SK-N-SH treated with all-trans-retinoic acid at 6 μM for 48 hours (cell line): Measurements from ENCODE around the gene RGS6.

ENCODE experiments used
- ARNTL ChIP-seq: fragments of 450-650 bp; formaldehyde crosslinking; IDR thresholded peaks from 2 replicates; pipeline ENCODE4 v1.5.0; 2020; ENCODE audit warnings: low read depth, mild to moderate bottlenecking, moderate library complexity, borderline replicate concordance
- ISL1 ChIP-seq: fragments of 250-450 bp; sonication (Bioruptor Pico); IDR thresholded peaks from 2 replicates; pipeline ENCODE4 v2.1.2; 2022; ENCODE audit warnings: mild to moderate bottlenecking, moderate library complexity
- PPARA ChIP-seq: fragments of 250-450 bp; sonication (Bioruptor Pico); IDR thresholded peaks from 2 replicates; pipeline ENCODE4 v1.5.0; 2020; ENCODE audit warnings: mild to moderate bottlenecking, borderline replicate concordance
- TCF4 ChIP-seq: fragments of 250-450 bp; sonication (Bioruptor Pico); IDR thresholded peaks from 2 replicates; pipeline ENCODE4 v1.8.0; 2021; ENCODE audit warnings: mild to moderate bottlenecking, moderate library complexity, borderline replicate concordance
- TOX ChIP-seq: fragments of 250-450 bp; sonication (Bioruptor Pico); IDR thresholded peaks from 2 replicates; pipeline ENCODE4 v1.8.0; 2021; ENCODE audit warnings: mild to moderate bottlenecking, moderate library complexity, borderline replicate concordance
- ZC3H10 ChIP-seq: fragments of 250-450 bp; sonication (Bioruptor Pico); IDR thresholded peaks from 2 replicates; pipeline ENCODE4 v1.5.1; 2021; ENCODE audit warnings: mild to moderate bottlenecking, moderate library complexity
- ZFP30 ChIP-seq: fragments of 450-650 bp; formaldehyde crosslinking; IDR thresholded peaks from 2 replicates; pipeline ENCODE4 v1.5.0; 2022; ENCODE audit warnings: mild to moderate bottlenecking, moderate library complexity
- ZNF565 ChIP-seq: fragments of 450-650 bp; formaldehyde crosslinking; conservative IDR thresholded peaks from 2 replicates; pipeline ENCODE4 v1.5.0; 2020; ENCODE audit warnings: low read depth, mild to moderate bottlenecking, moderate library complexity
- ZNF70 ChIP-seq: fragments of 450-650 bp; formaldehyde crosslinking; IDR thresholded peaks from 2 replicates; pipeline ENCODE4 v1.5.0; 2020; ENCODE audit warnings: mild to moderate bottlenecking, moderate library complexity
- ZNF8 ChIP-seq: fragments of 450-650 bp; formaldehyde crosslinking; IDR thresholded peaks from 2 replicates; pipeline ENCODE4 v1.5.0; 2020; ENCODE audit warnings: mild to moderate bottlenecking, moderate library complexity
- TF ChIP-seq, protein P1 (sequence below): fragments of 250-450 bp; sonication (Bioruptor Pico); IDR thresholded peaks from 2 replicates; pipeline ENCODE4 v1.5.1; 2020; ENCODE audit warnings: low read depth, mild to moderate bottlenecking, moderate library complexity
- TF ChIP-seq, protein P2 (sequence below): fragments of 250-450 bp; sonication (Bioruptor Pico); IDR thresholded peaks from 2 replicates; pipeline ENCODE4 v1.8.0; 2020; ENCODE audit warnings: mild to moderate bottlenecking, moderate library complexity, borderline replicate concordance
- TF ChIP-seq, protein P3 (sequence below): fragments of 250-450 bp; sonication (Bioruptor Pico); IDR thresholded peaks from 2 replicates; pipeline ENCODE4 v1.5.1; 2021; ENCODE audit warnings: mild to moderate bottlenecking, moderate library complexity
- TF ChIP-seq, protein P4 (sequence below): fragments of 250-450 bp; sonication (Bioruptor Pico); IDR thresholded peaks from 2 replicates; pipeline ENCODE4 v1.5.0; 2020; ENCODE audit warnings: mild to moderate bottlenecking, moderate library complexity

DNA sequence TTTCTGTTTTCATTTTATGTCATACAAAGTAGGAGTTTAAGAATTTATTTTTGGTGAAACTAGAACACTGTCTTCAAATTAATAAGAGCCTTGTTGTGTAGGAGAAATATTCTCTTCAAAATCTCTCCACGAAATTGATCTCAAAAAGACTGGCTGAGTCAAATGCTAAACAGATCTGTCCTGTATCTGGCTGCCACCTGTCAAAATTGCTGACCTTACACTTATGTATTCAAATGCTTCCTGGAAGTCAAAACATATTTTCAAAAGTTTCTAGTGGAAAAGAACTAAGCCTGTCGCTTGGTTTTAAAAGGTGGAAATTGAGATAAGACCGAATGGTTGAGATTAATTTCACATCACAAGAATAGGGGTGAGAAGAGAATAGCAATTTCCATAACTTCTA, 121.4 kb downstream of the RGS6 start:
- TF ChIP-seq, protein P1, sequence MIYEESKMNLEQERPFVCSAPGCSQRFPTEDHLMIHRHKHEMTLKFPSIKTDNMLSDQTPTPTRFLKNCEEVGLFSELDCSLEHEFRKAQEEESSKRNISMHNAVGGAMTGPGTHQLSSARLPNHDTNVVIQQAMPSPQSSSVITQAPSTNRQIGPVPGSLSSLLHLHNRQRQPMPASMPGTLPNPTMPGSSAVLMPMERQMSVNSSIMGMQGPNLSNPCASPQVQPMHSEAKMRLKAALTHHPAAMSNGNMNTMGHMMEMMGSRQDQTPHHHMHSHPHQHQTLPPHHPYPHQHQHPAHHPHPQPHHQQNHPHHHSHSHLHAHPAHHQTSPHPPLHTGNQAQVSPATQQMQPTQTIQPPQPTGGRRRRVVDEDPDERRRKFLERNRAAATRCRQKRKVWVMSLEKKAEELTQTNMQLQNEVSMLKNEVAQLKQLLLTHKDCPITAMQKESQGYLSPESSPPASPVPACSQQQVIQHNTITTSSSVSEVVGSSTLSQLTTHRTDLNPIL = no peak
- TF ChIP-seq ARNTL (CRISPR knock-in tag) (no peak), PPARA (CRISPR knock-in tag) (no peak), ZC3H10 (CRISPR knock-in tag) (no peak), ZNF70 (CRISPR knock-in tag) (no peak), TOX (CRISPR knock-in tag) (no peak), ISL1 (CRISPR knock-in tag) (no peak), TCF4 (no peak), ZNF565 (CRISPR knock-in tag) (no peak), ZNF8 (CRISPR knock-in tag) (no peak), ZFP30 (CRISPR knock-in tag) (no peak)
- TF ChIP-seq, protein P2, sequence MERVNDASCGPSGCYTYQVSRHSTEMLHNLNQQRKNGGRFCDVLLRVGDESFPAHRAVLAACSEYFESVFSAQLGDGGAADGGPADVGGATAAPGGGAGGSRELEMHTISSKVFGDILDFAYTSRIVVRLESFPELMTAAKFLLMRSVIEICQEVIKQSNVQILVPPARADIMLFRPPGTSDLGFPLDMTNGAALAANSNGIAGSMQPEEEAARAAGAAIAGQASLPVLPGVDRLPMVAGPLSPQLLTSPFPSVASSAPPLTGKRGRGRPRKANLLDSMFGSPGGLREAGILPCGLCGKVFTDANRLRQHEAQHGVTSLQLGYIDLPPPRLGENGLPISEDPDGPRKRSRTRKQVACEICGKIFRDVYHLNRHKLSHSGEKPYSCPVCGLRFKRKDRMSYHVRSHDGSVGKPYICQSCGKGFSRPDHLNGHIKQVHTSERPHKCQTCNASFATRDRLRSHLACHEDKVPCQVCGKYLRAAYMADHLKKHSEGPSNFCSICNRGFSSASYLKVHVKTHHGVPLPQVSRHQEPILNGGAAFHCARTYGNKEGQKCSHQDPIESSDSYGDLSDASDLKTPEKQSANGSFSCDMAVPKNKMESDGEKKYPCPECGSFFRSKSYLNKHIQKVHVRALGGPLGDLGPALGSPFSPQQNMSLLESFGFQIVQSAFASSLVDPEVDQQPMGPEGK (CRISPR knock-in tag) = no peak
- TF ChIP-seq, protein P3, sequence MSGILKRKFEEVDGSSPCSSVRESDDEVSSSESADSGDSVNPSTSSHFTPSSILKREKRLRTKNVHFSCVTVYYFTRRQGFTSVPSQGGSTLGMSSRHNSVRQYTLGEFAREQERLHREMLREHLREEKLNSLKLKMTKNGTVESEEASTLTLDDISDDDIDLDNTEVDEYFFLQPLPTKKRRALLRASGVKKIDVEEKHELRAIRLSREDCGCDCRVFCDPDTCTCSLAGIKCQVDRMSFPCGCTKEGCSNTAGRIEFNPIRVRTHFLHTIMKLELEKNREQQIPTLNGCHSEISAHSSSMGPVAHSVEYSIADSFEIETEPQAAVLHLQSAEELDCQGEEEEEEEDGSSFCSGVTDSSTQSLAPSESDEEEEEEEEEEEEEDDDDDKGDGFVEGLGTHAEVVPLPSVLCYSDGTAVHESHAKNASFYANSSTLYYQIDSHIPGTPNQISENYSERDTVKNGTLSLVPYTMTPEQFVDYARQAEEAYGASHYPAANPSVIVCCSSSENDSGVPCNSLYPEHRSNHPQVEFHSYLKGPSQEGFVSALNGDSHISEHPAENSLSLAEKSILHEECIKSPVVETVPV (CRISPR knock-in tag) = no peak
- TF ChIP-seq, protein P4, sequence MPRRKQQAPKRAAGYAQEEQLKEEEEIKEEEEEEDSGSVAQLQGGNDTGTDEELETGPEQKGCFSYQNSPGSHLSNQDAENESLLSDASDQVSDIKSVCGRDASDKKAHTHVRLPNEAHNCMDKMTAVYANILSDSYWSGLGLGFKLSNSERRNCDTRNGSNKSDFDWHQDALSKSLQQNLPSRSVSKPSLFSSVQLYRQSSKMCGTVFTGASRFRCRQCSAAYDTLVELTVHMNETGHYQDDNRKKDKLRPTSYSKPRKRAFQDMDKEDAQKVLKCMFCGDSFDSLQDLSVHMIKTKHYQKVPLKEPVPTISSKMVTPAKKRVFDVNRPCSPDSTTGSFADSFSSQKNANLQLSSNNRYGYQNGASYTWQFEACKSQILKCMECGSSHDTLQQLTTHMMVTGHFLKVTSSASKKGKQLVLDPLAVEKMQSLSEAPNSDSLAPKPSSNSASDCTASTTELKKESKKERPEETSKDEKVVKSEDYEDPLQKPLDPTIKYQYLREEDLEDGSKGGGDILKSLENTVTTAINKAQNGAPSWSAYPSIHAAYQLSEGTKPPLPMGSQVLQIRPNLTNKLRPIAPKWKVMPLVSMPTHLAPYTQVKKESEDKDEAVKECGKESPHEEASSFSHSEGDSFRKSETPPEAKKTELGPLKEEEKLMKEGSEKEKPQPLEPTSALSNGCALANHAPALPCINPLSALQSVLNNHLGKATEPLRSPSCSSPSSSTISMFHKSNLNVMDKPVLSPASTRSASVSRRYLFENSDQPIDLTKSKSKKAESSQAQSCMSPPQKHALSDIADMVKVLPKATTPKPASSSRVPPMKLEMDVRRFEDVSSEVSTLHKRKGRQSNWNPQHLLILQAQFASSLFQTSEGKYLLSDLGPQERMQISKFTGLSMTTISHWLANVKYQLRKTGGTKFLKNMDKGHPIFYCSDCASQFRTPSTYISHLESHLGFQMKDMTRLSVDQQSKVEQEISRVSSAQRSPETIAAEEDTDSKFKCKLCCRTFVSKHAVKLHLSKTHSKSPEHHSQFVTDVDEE (CRISPR knock-in tag) = no peak
